Measurements from ENCODE around the gene ACRBP.

Gene ACRBP

DNA sequence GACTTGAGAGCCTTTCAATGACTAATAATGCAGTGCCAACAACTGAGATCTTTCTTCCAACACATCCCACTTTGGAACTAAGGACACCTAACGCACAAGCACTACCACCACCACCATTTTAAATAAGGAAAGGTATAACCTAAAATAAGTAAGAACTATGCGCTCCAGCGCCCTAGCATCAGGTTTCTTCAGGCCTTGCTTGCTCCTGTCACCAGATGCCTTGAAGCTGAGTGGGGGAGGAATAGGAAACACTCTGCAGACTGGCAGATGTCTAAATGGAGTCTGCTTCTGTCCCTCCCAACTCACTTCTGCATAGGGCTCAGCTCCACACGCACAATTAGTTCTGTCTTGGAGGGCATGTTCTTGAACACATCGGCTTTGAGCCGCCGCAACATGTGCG lies 55.1 kb downstream of the ACRBP start:
- TF ChIP-seq BHLHE40 (IDR thresholded peaks at IDR 0.05; ENCODE audit: borderline replicate concordance) = no peak
- CTCF ChIA-PET = no interaction called here
- DNase-seq (ENCODE audit: extremely low spot score) = no peak
- POLR2A ChIA-PET = no interaction called here

All from HEK293T (cell line).